HL-60 (cell line): Measurements from ENCODE around the gene HLCS.

Experiments
- GABPA ChIP-seq: IDR thresholded peaks from 2 replicates; pipeline ENCODE4 v1.6.1; 2012; ENCODE audit warnings: low read depth
- POLR2AphosphoS5 ChIP-seq: IDR thresholded peaks from 2 replicates; pipeline ENCODE4 v1.6.1; 2012; ENCODE audit warnings: low read depth
- SPI1 ChIP-seq: IDR thresholded peaks from 2 replicates; pipeline ENCODE4 v1.6.1; 2012; ENCODE audit warnings: low read depth, mild to moderate bottlenecking, borderline replicate concordance
- TF ChIP-seq, protein P1 (sequence below): IDR thresholded peaks from one replicate; pipeline ENCODE4 v1.5.1; 2011; ENCODE audit warnings: low read length, control low read depth, inconsistent platforms; ENCODE audit not compliant: insufficient read depth
- TF ChIP-seq, protein P2 (sequence below): IDR thresholded peaks from 2 replicates; pipeline ENCODE4 v1.6.1; 2012; ENCODE audit warnings: low read depth; ENCODE audit not compliant: insufficient replicate concordance

DNA sequence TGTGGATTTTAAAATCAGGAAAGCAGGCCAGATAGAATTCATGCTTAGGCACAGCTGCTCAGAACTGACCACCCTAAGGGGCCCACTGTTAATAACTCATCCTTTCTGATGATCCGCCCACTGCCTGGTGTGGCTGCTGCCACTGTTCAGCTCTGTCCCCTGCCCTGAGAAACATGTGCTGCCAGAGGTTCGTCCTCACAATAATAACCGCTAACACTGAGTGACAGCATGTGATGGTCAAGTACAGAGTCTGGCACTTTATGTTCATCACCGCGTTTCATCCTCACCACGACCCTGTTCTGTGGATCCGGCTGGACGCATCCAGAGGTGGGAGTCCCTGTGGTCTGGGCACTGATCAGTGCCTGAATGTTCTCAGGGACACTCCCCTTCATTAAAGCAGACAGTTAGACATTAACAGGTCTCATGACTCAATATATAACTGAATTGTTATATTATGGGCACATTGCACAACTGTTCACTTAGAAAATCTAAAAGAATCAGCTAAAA, 159.0 kb downstream of the HLCS start:
- TF ChIP-seq, protein P1, sequence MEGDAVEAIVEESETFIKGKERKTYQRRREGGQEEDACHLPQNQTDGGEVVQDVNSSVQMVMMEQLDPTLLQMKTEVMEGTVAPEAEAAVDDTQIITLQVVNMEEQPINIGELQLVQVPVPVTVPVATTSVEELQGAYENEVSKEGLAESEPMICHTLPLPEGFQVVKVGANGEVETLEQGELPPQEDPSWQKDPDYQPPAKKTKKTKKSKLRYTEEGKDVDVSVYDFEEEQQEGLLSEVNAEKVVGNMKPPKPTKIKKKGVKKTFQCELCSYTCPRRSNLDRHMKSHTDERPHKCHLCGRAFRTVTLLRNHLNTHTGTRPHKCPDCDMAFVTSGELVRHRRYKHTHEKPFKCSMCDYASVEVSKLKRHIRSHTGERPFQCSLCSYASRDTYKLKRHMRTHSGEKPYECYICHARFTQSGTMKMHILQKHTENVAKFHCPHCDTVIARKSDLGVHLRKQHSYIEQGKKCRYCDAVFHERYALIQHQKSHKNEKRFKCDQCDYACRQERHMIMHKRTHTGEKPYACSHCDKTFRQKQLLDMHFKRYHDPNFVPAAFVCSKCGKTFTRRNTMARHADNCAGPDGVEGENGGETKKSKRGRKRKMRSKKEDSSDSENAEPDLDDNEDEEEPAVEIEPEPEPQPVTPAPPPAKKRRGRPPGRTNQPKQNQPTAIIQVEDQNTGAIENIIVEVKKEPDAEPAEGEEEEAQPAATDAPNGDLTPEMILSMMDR = no peak
- TF ChIP-seq, protein P2, sequence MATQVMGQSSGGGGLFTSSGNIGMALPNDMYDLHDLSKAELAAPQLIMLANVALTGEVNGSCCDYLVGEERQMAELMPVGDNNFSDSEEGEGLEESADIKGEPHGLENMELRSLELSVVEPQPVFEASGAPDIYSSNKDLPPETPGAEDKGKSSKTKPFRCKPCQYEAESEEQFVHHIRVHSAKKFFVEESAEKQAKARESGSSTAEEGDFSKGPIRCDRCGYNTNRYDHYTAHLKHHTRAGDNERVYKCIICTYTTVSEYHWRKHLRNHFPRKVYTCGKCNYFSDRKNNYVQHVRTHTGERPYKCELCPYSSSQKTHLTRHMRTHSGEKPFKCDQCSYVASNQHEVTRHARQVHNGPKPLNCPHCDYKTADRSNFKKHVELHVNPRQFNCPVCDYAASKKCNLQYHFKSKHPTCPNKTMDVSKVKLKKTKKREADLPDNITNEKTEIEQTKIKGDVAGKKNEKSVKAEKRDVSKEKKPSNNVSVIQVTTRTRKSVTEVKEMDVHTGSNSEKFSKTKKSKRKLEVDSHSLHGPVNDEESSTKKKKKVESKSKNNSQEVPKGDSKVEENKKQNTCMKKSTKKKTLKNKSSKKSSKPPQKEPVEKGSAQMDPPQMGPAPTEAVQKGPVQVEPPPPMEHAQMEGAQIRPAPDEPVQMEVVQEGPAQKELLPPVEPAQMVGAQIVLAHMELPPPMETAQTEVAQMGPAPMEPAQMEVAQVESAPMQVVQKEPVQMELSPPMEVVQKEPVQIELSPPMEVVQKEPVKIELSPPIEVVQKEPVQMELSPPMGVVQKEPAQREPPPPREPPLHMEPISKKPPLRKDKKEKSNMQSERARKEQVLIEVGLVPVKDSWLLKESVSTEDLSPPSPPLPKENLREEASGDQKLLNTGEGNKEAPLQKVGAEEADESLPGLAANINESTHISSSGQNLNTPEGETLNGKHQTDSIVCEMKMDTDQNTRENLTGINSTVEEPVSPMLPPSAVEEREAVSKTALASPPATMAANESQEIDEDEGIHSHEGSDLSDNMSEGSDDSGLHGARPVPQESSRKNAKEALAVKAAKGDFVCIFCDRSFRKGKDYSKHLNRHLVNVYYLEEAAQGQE = no peak
- TF ChIP-seq POLR2AphosphoS5 (no peak), GABPA (no peak), SPI1 (no peak)
